ENCODE results near the gene HS3ST3A1. TPM values are rescaled to one million over a fixed set of nuclear protein-coding genes. Genes with fewer than 3 reads are reported as not detected.

Gene HS3ST3A1
- total RNA-seq, 1 experiment from 2014 or later: not detected

DNA sequence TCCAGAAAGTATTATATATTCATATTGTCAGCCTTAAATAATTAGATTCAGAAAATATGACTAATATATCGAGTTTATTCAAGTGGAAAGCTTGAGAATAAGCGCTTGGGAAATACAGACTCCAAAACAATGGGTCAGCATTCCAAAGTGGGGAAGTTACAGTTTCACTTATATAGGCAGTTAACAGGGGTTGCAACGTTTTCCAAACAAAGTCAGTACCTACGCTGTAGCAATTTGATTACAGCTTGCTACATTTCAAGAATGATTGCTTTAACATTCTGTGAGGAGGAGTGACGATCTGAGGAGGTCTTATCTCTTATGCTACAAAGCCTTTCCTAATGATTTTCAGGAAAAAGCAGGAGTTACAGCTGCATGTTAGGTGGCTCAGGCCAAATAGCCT lies 34.2 kb upstream of the HS3ST3A1 start:
- POLR2A ChIA-PET: no interaction called here
- H3K9ac ChIP-seq (ENCODE audit: low read length): no peak overlapping the region
- CTCF ChIA-PET: no interaction called here
- no TSS peak for BruUV-seq (replicated peaks)
- no peaks in the 10 kb centered on the region for H3K4me1 ChIP-seq (ENCODE audit: control insufficient read depth in 1 of 2, insufficient read depth in 2 of 2, low read length in 2 of 2)
- no peaks in the 10 kb centered on the region for H3K36me3 ChIP-seq (ENCODE audit: control insufficient read depth in 1 of 2, insufficient read depth in 2 of 2, low read length in 2 of 2)
- no peaks in the 10 kb centered on the region for H3K79me2 ChIP-seq (ENCODE audit: insufficient read depth, low read length)
- DNase-seq (ENCODE audit: low read depth, low spot score) (no peak), ATAC-seq (no peak)
- RAD21 ChIA-PET (ENCODE audit: low non-redundant PET in 1 of 2, low total read pairs in 2 of 2, uncharacterized antibody in 2 of 2, unreplicated experiment in 2 of 2): no interaction called here
- no peak overlapping the region for H2AFZ ChIP-seq (ENCODE audit: low read depth, low read length, poor library complexity, severe bottlenecking)
- H3K4me2 ChIP-seq (ENCODE audit: low read length): no peak overlapping the region
- H3K9me3 ChIP-seq (ENCODE audit: control insufficient read depth in 1 of 2, insufficient read depth in 1 of 2, low read depth in 1 of 2, low read length in 2 of 2): no peaks in the 10 kb centered on the region
- no peaks in the 10 kb centered on the region for H3K9me2 ChIP-seq (ENCODE audit: insufficient read depth)
- H3K27me3 ChIP-seq (ENCODE audit: insufficient read depth, low read length): no peaks in the 10 kb centered on the region
- H3K27ac ChIP-seq (ENCODE audit: low read depth, low read length): no peak overlapping the region
- no peak for TF ChIP-seq JUND (IDR thresholded peaks at IDR 0.05)
- TF ChIP-seq, protein P1, sequence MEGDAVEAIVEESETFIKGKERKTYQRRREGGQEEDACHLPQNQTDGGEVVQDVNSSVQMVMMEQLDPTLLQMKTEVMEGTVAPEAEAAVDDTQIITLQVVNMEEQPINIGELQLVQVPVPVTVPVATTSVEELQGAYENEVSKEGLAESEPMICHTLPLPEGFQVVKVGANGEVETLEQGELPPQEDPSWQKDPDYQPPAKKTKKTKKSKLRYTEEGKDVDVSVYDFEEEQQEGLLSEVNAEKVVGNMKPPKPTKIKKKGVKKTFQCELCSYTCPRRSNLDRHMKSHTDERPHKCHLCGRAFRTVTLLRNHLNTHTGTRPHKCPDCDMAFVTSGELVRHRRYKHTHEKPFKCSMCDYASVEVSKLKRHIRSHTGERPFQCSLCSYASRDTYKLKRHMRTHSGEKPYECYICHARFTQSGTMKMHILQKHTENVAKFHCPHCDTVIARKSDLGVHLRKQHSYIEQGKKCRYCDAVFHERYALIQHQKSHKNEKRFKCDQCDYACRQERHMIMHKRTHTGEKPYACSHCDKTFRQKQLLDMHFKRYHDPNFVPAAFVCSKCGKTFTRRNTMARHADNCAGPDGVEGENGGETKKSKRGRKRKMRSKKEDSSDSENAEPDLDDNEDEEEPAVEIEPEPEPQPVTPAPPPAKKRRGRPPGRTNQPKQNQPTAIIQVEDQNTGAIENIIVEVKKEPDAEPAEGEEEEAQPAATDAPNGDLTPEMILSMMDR (IDR thresholded peaks at IDR 0.05 in 2 of 3, conservative IDR thresholded peaks at IDR 0.05 in 1 of 3; ENCODE audit: borderline replicate concordance in 1 of 3, insufficient read depth in 1 of 3, low read depth in 2 of 3, low read length in 2 of 3): no peak
- intact Hi-C loops (cut with micrococcal nuclease): no loop called here
- no peak overlapping the region for H3K4me3 ChIP-seq (replicated peaks in 1 of 2; ENCODE audit: low read depth in 1 of 2, low read length in 2 of 2)
- H4K20me1 ChIP-seq (ENCODE audit: insufficient read depth): no peaks in the 10 kb centered on the region

DNA sequence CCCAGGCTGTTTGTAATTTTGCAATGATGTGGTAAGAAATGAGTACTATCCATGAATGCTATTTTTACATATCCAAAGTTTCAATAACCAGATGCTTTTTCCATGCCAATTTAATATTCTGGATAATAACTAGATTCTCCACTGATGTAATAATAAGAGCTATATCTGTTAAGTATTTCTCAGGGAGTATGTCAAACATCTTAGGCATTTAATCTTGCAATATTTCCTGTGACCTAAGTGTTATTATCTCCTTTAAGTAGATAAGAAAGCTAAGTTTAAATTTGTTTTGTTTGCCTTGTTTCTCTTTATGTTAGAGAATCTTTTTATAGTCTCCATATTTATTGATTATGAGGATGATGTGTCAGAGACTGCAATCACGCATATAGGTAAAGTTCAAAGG lies 32.3 kb upstream of the HS3ST3A1 start:
- Histone ChIP-seq H3K27me3 (ENCODE audit: insufficient read depth, low read length) (no peaks in the 10 kb centered on the region), H2AFZ (ENCODE audit: low read depth, low read length, poor library complexity, severe bottlenecking) (no peak overlapping the region), H3K4me1 (ENCODE audit: control insufficient read depth in 1 of 2, insufficient read depth in 2 of 2, low read length in 2 of 2) (no peaks in the 10 kb centered on the region), H3K9ac (ENCODE audit: low read length) (no peak overlapping the region), H3K79me2 (ENCODE audit: insufficient read depth, low read length) (no peaks in the 10 kb centered on the region), H4K20me1 (ENCODE audit: insufficient read depth) (no peaks in the 10 kb centered on the region), H3K4me3 (replicated peaks in 1 of 2; ENCODE audit: low read depth in 1 of 2, low read length in 2 of 2) (no peak overlapping the region), H3K9me2 (ENCODE audit: insufficient read depth) (no peaks in the 10 kb centered on the region), H3K36me3 (ENCODE audit: control insufficient read depth in 1 of 2, insufficient read depth in 2 of 2, low read length in 2 of 2) (no peaks in the 10 kb centered on the region), H3K27ac (ENCODE audit: low read depth, low read length) (no peak overlapping the region), H3K4me2 (ENCODE audit: low read length) (no peak overlapping the region), H3K9me3 (ENCODE audit: control insufficient read depth in 1 of 2, insufficient read depth in 1 of 2, low read depth in 1 of 2, low read length in 2 of 2) (no peaks in the 10 kb centered on the region)
- no TSS peak for BruUV-seq (replicated peaks)
- no peak for DNase-seq (ENCODE audit: low read depth, low spot score)
- CTCF ChIA-PET: no interaction called here
- TF ChIP-seq, protein P2, sequence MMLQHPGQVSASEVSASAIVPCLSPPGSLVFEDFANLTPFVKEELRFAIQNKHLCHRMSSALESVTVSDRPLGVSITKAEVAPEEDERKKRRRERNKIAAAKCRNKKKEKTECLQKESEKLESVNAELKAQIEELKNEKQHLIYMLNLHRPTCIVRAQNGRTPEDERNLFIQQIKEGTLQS (IDR thresholded peaks at IDR 0.05): no peak
- TF ChIP-seq TCF7L2 (IDR thresholded peaks at IDR 0.05; ENCODE audit: borderline replicate concordance, extremely low read depth, insufficient read depth, insufficient read length) (no peak), EZH2 (IDR thresholded peaks at IDR 0.05) (no peak), SIN3A (IDR thresholded peaks at IDR 0.05; ENCODE audit: low read depth) (no peak), YY1 (IDR thresholded peaks at IDR 0.05; ENCODE audit: extremely low read depth, insufficient replicate concordance, low read depth, low read length) (no peak), CEBPB (IDR thresholded peaks at IDR 0.05; ENCODE audit: low read depth) (no peak), SP1 (IDR thresholded peaks at IDR 0.05; ENCODE audit: low read depth) (no peak), EGR1 (IDR thresholded peaks at IDR 0.05; ENCODE audit: low read depth) (no peak), CBX3 (IDR thresholded peaks at IDR 0.05; ENCODE audit: low read depth) (no peak), JUND (IDR thresholded peaks at IDR 0.05) (no peak)
- TF ChIP-seq, protein P3, sequence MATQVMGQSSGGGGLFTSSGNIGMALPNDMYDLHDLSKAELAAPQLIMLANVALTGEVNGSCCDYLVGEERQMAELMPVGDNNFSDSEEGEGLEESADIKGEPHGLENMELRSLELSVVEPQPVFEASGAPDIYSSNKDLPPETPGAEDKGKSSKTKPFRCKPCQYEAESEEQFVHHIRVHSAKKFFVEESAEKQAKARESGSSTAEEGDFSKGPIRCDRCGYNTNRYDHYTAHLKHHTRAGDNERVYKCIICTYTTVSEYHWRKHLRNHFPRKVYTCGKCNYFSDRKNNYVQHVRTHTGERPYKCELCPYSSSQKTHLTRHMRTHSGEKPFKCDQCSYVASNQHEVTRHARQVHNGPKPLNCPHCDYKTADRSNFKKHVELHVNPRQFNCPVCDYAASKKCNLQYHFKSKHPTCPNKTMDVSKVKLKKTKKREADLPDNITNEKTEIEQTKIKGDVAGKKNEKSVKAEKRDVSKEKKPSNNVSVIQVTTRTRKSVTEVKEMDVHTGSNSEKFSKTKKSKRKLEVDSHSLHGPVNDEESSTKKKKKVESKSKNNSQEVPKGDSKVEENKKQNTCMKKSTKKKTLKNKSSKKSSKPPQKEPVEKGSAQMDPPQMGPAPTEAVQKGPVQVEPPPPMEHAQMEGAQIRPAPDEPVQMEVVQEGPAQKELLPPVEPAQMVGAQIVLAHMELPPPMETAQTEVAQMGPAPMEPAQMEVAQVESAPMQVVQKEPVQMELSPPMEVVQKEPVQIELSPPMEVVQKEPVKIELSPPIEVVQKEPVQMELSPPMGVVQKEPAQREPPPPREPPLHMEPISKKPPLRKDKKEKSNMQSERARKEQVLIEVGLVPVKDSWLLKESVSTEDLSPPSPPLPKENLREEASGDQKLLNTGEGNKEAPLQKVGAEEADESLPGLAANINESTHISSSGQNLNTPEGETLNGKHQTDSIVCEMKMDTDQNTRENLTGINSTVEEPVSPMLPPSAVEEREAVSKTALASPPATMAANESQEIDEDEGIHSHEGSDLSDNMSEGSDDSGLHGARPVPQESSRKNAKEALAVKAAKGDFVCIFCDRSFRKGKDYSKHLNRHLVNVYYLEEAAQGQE (IDR thresholded peaks at IDR 0.05; ENCODE audit: low read depth): no peak
- RAD21 ChIA-PET (ENCODE audit: low non-redundant PET in 1 of 2, low total read pairs in 2 of 2, uncharacterized antibody in 2 of 2, unreplicated experiment in 2 of 2): no interaction called here
- POLR2A ChIA-PET: no interaction called here
- intact Hi-C loops (cut with micrococcal nuclease): no loop called here
- ATAC-seq: no peak
